Gastroesophageal sphincter (tissue), 4 donors: ENCODE measurements around the gene DOCK2. TPM values are rescaled to one million over a fixed set of nuclear protein-coding genes. Genes with fewer than 3 reads are reported as not detected.
"Not testable (repeated sequence)": the region's sequence is repeated elsewhere in the genome, so short reads cannot be mapped to it uniquely, and the experiment has no call there.

ENCODE experiments used
- ATAC-seq: fragments of 150-250 bp; one replicate; pipeline ENCODE4 v1.9.1; 2016; ENCODE audit warnings: mild to moderate bottlenecking, moderate library complexity
- H3K27ac ChIP-seq, 4 donors: fragments of 200-600 bp; sonication (generic) in 3 of 4; 1 replicate in 3 of 4; 2 replicates in 1 of 4; pipeline ENCODE4 v1.5.1; 2016 to 2019
- H3K27me3 ChIP-seq: fragments of 200-600 bp; sonication (generic); one replicate; pipeline ENCODE4 v1.5.1; 2019
- H3K36me3 ChIP-seq, 2 donors: fragments of 200-600 bp; sonication (generic); one replicate each; pipeline ENCODE4 v1.5.1; 2019; ENCODE audit warnings: control low read depth in 1 of 2
- H3K4me1 ChIP-seq, 3 donors: fragments of 200-600 bp; sonication (generic); 1 replicate in 2 of 3; 2 replicates in 1 of 3; pipeline ENCODE4 v1.5.1; 2016 to 2019; ENCODE audit warnings: control low read depth in 2 of 3
- H3K4me3 ChIP-seq, 2 donors: fragments of 200-600 bp; sonication (generic); one replicate each; pipeline ENCODE4 v1.5.1; 2019; ENCODE audit warnings: mild to moderate bottlenecking in 1 of 2, moderate library complexity in 1 of 2
- H3K9me3 ChIP-seq, 3 donors: fragments of 200-600 bp; sonication (generic); one replicate each; pipeline ENCODE4 v1.5.1; 2017 to 2019; ENCODE audit warnings: control low read depth in 2 of 3
- EP300 ChIP-seq: sonication (generic); formaldehyde crosslinking; IDR thresholded peaks from one replicate; pipeline ENCODE4 v1.6.1; 2017; ENCODE audit warnings: antibody characterized with exemption, mild to moderate bottlenecking
- POLR2A ChIP-seq, 2 donors: fragments of 450-650 bp; IDR thresholded peaks; one replicate each; pipeline ENCODE4 v1.6.1; 2017; ENCODE audit warnings: antibody characterized with exemption in 2 of 2, mild to moderate bottlenecking in 2 of 2, moderate library complexity in 1 of 2
- POLR2AphosphoS5 ChIP-seq: sonication (generic); formaldehyde crosslinking; IDR thresholded peaks from one replicate; pipeline ENCODE4 v1.6.1; 2017; ENCODE audit warnings: antibody characterized with exemption
- WGBS, 2 donors: methylation state at CpG; one replicate each; pipeline ENCODE4 v1.1.5; 2018; ENCODE audit warnings: low coverage in 1 of 2; 5-methylcytosine and 5-hydroxymethylcytosine counted together
- total RNA-seq, 4 donors: library from RNA; depleted of rRNA; stranded (reverse); fragments of >200 nt; gene quantifications; one replicate each; pipeline ENCODE4 v1.1.0, GENCODE V29; 2016
- TF ChIP-seq, protein P1 (sequence below), 4 experiments: fragments of 200-600 bp in 2 of 4; fragments of 450-650 bp in 2 of 4; sonication (generic) in 1 of 4; IDR thresholded peaks; one replicate each; pipeline ENCODE4 v1.5.1; 2017 to 2019; ENCODE audit warnings: antibody characterized with exemption in 4 of 4, mild to moderate bottlenecking in 2 of 4, moderate library complexity in 2 of 4

Gene DOCK2
- total RNA-seq, 4 donors from 2014 or later: 9.3 to 20.6 (median 11.8) TPM

GRCh38 chr5:170081616-170082015 is 444.5 kb downstream of the DOCK2 start:
- no CpG with 5 or more reads among the region's 4 CpGs for WGBS, 2 donors
- Histone ChIP-seq H3K9me3 (no peaks in the 10 kb centered on the region), H3K4me3 (no peak overlapping the region), H3K4me1 (no peaks in the 10 kb centered on the region), H3K36me3 (no peaks in the 10 kb centered on the region), H3K27ac (no peak overlapping the region), H3K27me3 (no peaks in the 10 kb centered on the region)
- TF ChIP-seq POLR2A (IDR thresholded peaks at IDR 0.05): no peak
- no peak for TF ChIP-seq EP300
- TF ChIP-seq POLR2AphosphoS5: no peak
- TF ChIP-seq, protein P1, sequence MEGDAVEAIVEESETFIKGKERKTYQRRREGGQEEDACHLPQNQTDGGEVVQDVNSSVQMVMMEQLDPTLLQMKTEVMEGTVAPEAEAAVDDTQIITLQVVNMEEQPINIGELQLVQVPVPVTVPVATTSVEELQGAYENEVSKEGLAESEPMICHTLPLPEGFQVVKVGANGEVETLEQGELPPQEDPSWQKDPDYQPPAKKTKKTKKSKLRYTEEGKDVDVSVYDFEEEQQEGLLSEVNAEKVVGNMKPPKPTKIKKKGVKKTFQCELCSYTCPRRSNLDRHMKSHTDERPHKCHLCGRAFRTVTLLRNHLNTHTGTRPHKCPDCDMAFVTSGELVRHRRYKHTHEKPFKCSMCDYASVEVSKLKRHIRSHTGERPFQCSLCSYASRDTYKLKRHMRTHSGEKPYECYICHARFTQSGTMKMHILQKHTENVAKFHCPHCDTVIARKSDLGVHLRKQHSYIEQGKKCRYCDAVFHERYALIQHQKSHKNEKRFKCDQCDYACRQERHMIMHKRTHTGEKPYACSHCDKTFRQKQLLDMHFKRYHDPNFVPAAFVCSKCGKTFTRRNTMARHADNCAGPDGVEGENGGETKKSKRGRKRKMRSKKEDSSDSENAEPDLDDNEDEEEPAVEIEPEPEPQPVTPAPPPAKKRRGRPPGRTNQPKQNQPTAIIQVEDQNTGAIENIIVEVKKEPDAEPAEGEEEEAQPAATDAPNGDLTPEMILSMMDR (IDR thresholded peaks at IDR 0.05): no peak
- ATAC-seq: no peak

GRCh38 chr5:170082701-170083100 is 445.6 kb downstream of the DOCK2 start:
- no peaks in the 10 kb centered on the region for H3K9me3 ChIP-seq
- 90% methylated on average over 2 of the region's 7 CpGs; no CpG with 5 or more reads in 1 of the 2 donors for WGBS, 2 donors
- no peak overlapping the region for H3K4me3 ChIP-seq
- H3K27ac ChIP-seq: no peak overlapping the region
- TF ChIP-seq POLR2A (IDR thresholded peaks at IDR 0.05) (no peak), EP300 (no peak), POLR2AphosphoS5 (no peak)
- TF ChIP-seq, protein P1 (IDR thresholded peaks at IDR 0.05): no peak
- no peaks in the 10 kb centered on the region for H3K4me1 ChIP-seq
- no peaks in the 10 kb centered on the region for H3K36me3 ChIP-seq
- no peak for ATAC-seq
- H3K27me3 ChIP-seq: no peaks in the 10 kb centered on the region

DNA sequence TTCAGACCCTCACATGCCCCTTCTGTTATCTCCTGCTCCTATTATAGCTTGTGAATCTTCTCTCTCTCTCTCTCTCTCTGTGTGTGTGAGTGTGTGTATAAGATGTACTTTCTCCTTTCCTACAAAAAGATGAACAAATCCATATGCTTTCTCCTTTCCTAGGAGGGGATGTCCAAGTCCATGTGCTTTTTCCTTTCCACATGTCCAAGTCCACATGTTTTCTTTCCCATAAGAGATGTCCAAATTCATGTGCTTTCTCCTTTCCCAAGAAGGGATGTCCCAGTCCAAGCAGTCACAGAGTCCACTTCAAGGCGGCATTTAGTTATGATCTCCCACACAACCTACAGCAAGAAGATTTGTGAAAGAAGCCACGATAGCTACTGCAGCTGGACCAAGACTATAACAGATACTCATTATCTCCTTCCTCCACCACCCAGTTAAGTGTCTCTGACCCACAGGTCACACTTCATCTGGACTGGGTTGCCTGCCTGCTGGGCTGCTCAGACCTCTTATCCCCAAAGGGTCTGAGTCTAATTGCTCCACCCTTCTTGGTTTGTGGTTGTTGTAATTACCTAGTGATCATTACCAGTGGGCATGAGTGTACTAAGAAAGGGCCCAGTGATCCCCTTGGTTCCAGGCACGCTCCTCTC is 450.2 kb downstream of the DOCK2 start:
- no peak for ATAC-seq
- Histone ChIP-seq H3K4me1 (no peaks in the 10 kb centered on the region), H3K36me3 (no peaks in the 10 kb centered on the region), H3K27me3 (no peaks in the 10 kb centered on the region), H3K27ac (no peak overlapping the region), H3K4me3 (no peak overlapping the region), H3K9me3 (no peaks in the 10 kb centered on the region)
- TF ChIP-seq, protein P1 (IDR thresholded peaks at IDR 0.05): no peak
- TF ChIP-seq POLR2AphosphoS5 (no peak), POLR2A (IDR thresholded peaks at IDR 0.05) (no peak), EP300 (no peak)
- 60 to 78% methylated on average over 1 to 3 of the region's 3 CpGs for WGBS, 2 donors

GRCh38 chr5:170092455-170093101 is 455.5 kb downstream of the DOCK2 start:
- Histone ChIP-seq H3K4me3 (no peak overlapping the region), H3K9me3 (no peaks in the 10 kb centered on the region), H3K36me3 (no peaks in the 10 kb centered on the region), H3K4me1 (no peaks in the 10 kb centered on the region), H3K27me3 (no peaks in the 10 kb centered on the region), H3K27ac (no peak overlapping the region)
- TF ChIP-seq EP300 (no peak), POLR2AphosphoS5 (no peak)
- ATAC-seq: no peak
- WGBS, 2 donors: 67 to 71% methylated on average over 2 of the region's 5 CpGs

DNA sequence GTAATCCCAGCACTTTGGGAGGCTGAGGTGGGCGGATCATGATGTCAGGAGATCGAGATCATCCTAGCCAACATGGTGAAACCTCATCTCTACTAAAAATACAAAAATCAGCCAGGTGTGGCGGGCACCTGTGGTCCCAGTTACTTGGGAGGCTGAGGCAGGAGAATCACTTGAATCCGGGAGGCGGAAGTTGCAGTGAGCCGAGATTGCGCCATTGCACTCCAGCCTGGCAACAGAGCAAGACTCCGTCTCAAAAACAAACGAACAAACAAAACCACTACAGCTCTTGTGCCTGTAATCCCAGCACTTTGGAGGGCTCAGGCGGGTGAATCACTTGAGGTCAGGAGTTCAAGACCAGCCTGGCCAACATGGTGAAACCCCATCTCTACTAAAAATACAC is 457.3 kb downstream of the DOCK2 start:
- not testable (repeated sequence) for H3K4me3 ChIP-seq, H3K27ac ChIP-seq, H3K36me3 ChIP-seq, H3K27me3 ChIP-seq, ATAC-seq, H3K9me3 ChIP-seq, H3K4me1 ChIP-seq
- WGBS, 2 donors: 84 to 100% methylated on average over 1 to 4 of the region's 10 CpGs

DNA sequence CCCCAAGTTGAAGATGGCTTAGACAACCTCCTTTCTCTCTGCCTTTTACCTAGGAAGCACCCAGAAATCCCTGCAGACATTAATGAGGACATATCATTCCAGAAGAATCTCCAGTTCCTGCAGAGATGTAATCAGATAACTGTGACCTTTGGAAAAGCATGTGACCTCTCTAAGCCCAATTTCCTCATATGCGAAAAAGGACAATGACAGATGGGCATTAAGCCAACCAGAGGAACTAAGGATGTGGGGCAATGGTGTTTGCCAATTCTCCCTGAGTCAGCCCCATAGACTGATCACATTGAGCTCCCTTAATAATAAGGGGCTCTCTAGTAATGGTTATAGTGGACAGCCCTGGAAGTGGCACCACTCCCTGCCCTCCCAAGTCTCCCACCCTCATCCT is 458.6 kb downstream of the DOCK2 start:
- Histone ChIP-seq H3K4me3 (no peak overlapping the region), H3K27me3 (no peaks in the 10 kb centered on the region), H3K4me1 (peaks cover 0 to 7% (median 0%) of the 10 kb centered on the region in 3 donors), H3K36me3 (no peaks in the 10 kb centered on the region), H3K27ac (no peak overlapping the region), H3K9me3 (no peaks in the 10 kb centered on the region)
- WGBS, 2 donors: 33 to 100% methylated on average over 1 of the region's 1 CpG
- TF ChIP-seq POLR2A (IDR thresholded peaks at IDR 0.05): no peak
- no peak for TF ChIP-seq EP300
- TF ChIP-seq, protein P1 (IDR thresholded peaks at IDR 0.05): no peak
- TF ChIP-seq POLR2AphosphoS5: no peak
- no peak for ATAC-seq
